Left renal cortex interstitium (tissue), 4 donors: Measurements from ENCODE around the gene CARD8. TPM values are rescaled to one million over a fixed set of nuclear protein-coding genes. Genes with fewer than 3 reads are reported as not detected.
"Not testable (repeated sequence)": the region's sequence is repeated elsewhere in the genome, so short reads cannot be mapped to it uniquely, and the experiment has no call there.

Experiments used
- DNase-seq, 4 donors: peaks; one replicate each; pipeline ENCODE4 v3.0.0-alpha.2; 2013; ENCODE audit warnings: low read depth in 4 of 4, low spot score in 2 of 4, missing footprints in 1 of 4
- polyA plus RNA-seq, 4 donors: library from polyadenylated mRNA; unstranded; fragments of 120-200 nt; gene quantifications; one replicate each; pipeline ENCODE4 v1.2.1, GENCODE V29; 2013; ENCODE audit not compliant: insufficient read length in 4 of 4

CARD8 gene, protein sequence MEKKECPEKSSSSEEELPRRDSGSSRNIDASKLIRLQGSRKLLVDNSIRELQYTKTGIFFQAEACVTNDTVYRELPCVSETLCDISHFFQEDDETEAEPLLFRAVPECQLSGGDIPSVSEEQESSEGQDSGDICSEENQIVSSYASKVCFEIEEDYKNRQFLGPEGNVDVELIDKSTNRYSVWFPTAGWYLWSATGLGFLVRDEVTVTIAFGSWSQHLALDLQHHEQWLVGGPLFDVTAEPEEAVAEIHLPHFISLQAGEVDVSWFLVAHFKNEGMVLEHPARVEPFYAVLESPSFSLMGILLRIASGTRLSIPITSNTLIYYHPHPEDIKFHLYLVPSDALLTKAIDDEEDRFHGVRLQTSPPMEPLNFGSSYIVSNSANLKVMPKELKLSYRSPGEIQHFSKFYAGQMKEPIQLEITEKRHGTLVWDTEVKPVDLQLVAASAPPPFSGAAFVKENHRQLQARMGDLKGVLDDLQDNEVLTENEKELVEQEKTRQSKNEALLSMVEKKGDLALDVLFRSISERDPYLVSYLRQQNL
- 10 to 100 TPM; 45.5 to 71.5 (median 56.2) TPM for polyA plus RNA-seq

DNA sequence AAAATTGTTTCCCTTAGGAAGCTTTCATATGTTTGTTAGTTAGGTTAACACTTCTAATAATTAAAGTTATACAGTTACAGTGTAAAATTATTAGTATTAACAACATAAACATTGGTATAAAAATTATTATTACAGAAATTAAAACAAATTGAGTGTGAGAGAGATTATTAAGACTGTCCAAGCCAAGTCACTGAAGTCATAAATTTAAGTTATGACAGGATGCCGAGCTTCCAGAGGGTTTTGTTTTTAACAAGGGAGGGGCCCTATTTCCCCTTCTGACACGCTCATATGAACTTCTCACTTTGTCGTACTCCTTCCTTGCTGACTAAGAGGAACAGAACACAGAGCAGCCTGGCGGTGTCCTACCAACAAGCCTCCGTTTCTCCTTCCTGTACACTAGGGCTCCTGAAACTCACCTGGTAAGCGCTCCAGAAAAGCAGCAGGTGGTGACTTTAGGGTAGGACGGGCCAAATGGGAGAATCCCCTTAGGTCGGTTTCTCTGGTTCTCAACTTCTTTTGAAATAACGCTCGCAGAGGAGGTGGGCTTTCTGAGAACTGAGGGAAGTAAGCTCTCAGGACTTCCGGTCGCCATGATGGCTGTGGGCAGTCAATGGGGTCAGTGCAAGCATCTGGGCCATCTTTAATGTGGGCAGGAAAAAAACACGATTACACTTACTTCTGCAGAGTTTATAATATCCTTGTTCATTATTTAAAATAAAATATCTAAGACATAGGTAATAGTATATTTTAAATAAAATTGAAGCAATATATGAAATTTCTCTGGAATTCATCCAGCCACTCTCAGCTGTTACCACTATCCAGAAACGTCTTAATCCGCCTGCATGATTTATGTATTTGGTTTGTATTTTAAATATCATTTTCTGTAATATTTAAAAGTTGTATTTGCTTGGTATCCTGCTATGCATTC, at the start of gene CARD8:
Gene CARD8, minus strand, starts transcription at position 537 of the 928 bp plus-strand sequence. CDS start 14,892 bp downstream, outside the sequence.
- peak; percentile 79 to 97 (median 86) for DNase-seq

DNA sequence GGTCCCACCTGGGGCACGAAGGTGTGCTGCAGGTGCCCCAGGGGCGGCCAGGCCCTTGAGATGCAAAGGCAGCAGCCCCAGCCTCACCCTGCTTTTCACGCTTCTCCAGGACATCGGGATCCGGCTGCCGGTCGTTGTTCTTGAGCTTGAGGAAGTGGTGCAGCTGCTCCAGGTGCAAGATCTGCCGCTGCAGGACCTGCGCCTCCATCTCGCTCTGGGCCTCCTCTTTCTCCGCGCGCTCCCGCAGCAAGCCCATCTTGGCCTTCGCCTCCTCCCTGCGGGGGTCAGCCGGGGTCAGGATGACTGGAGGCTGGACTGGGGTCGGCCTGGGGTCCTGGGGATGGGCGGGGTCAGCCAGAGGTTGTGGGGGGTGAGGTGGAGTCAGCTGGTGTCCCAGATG, 48.2 kb upstream of the CARD8 start:
- DNase-seq = no peak

DNA sequence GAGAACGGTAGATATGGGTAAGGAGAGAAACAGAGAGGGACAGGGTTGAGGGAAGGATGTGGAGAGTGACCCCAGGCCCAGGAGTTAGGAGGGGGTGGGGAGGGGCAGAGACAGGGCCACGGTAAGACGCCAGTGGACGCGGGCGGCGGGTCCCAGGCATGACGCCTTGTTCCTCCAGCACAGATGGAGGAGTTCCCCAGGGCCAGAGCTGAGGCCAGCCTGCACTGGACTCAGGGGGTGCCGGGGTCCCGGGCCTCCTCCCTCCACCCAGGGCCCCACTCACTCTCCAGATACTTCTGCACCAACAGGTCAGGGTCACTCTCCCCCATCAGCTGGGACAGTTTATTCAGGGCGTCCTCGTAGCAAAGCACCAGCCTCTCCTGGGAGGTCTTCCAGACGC, 47.7 kb upstream of the CARD8 start:
- DNase-seq = no peak

DNA sequence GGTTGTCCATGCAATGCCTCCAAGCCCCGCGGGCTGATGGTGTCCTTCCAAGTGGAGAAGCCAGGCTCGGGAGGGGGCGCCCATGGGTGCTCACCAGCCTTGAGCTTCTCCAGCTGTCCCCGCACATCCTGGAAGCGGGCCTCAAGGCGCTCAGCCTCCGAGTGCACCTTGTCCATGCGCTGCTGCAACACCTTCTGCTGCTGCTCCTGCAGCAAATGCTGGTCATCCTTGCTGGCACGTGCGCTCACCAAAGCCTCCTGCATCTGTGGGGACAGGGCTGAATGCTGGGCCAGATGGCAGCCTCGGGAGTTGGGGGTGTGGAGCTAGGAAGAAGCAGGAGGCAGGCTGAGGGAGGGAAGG, 46.9 kb upstream of the CARD8 start:
- no peak for DNase-seq

DNA sequence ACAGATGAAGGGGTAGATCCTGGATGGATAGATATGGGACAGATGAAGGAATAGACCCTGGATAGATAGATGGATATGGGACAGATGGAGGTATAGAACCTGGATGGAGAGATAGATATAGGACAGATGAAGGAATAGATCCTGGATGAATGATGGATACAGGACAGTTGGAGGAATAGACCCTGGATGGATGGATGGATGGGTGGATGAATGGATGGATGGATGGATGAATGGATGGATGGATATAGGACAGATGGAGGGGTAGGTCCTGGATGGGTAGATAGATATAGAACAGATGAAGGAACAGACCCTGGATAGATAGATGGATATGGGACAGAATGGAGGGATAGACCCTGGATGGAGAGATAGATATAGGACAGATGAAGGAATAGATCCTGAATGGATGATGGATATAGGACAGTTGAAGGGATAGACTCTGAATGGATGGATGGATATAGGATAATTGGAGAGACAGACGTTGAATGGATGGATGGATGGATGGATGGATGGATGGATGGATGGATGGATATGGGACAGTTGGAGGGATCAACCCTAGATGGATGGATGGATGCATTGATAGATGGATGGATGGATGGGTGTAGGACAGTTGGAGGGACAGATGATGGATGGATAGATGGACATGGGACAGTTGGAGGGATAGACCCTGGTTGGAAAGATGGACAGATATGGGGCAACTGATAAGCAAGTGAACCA, 46.3 kb upstream of the CARD8 start:
- DNase-seq = no peak

DNA sequence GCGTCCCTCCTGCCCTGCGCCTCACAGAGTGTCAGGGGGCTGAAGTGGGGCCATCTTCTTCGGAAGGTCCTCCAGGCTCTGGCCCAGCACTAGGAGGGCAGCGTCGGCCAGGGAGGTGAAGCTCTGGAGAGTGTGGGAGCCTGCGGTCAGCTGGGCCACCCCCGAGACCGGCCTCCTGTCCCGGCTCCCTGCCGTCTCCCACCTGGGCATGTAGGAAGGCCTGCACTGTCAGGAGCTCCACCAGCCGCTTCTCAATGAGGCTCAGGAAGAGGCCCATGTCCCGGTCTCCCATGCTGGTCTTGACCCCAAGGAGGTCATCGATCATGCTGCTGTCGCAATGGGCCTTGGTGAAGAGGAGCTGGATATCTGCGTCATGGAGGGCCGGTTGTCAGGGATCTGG, 42.3 kb upstream of the CARD8 start:
- DNase-seq = no peak

DNA sequence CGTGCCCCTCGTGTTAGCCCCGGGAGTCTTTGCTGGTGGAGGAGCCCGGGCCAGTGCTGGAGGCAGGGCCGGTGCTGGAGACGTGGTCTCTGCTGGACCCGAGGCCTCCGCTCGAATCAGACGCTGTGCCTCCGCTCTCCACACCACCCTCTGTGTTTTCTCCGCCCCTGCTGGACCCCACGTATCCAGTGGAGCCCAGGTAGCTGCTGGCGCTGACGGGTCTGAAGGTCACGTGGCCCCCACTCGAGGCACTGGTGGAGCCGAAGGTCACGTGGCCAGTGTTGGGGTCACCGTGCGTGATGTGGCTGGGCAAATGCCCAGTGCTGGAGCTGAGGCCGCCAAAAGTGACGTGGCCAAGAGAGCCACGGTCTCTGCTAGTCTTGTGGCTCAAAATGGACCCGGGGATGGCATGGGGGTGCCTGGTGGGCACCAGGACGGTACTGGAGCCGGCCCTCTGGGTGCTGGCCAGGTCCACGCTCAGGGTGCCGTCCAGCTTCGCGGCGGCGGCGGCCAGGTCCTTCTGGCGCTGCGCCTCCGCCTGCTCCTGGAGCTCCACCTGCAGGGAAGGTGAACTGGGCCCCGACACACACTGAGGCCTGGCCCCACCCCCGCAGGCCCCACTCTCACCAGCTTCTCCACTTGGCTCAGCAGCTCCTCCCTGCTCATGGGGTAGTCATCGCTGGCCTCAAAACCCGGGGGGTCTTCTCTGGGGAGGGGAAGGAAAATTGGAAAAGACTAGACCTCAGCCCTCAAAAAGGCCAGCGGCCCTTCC, 41.4 kb upstream of the CARD8 start:
- no peak for DNase-seq

DNA sequence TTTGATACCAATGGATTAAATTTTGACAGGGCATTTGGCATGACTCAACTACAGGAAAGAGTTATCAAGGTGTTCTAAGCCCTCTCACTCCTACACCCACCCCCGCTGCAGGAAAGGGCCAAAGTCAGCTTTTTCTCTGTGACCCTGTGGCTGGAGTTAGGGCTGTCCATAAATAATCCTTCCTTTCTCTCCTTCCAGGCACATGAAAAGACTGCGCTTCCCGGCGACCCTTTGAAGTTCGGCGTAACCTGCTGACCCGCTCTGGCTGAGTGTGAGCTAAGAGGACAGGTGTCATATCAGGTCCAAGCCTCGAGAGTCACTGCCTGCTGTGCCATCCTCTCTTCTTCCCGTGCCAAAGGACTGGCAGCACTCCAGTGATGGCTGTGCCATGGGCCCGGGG, 39.7 kb upstream of the CARD8 start:
- no peak for DNase-seq

DNA sequence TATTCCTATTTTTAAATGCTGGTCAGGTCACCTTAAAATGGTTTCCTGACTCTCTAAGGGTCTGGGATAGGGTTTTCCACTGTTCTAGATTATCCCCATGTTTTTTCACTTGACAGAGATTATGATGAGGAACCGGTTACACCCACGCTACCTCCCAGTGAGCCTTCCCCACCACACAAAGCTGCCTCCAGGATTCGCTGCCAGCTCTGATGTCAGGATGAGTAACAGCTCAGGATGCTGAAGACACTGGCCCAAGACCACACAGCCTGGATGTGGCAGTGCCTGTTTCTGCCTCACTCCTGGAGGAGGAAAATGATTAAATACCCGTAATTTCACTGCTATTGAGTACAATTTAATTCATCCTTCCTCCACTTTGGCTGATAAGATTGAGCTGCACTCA, 37.1 kb upstream of the CARD8 start:
- no peak for DNase-seq

DNA sequence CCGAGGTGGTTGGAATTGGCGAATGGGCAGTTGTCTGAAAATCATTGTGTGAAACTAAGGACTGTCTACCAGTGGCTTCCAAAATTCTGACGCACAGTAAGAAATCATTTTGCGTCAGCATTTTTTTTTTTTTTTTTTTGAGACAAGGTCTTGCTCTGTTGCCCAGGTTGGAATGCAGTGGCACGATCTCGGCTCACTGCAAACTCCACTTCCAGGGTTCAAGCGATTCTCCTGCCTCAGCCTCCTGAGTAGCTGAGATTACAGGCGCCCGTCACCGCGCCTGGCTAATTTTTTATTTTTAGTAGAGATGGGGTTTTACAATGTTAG, 35.7 kb upstream of the CARD8 start:
- DNase-seq = not testable (repeated sequence)

DNA sequence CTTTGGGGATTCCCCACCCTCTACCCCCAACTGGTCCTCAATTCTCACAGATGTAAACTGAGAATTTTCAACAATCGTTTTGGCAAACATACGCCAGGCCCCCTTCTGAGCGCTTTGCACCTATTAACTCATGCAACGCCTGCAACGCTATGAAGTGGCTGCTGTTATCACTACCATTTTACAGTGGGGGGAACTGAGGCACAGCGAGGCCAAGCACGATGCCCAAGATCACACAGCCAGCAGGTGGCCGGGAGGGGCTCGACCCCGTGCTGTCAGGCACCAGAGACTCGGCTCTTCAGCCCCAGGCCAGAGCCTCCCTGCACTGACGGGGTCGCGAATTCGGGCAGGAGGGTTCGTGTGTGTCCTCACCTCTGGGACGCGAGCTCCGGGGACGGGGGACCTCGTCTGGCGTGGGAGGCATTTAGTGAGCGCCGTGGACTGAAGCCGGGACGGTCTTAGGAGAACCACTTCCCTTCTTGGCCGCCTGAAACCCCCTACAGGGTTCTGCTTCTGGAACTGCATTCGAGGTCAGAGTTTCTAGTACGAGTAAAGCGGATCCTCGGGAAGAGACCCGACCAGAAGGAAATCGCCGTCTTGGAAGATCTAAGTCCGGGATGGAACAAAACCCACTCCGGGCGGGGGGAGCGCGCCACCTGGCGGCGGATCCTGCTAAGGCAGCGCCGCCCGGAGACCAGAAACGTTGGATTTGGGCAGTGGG, 35.2 kb upstream of the CARD8 start:
- peak in 2 of 4 donors; percentile 64 to 71 for DNase-seq

DNA sequence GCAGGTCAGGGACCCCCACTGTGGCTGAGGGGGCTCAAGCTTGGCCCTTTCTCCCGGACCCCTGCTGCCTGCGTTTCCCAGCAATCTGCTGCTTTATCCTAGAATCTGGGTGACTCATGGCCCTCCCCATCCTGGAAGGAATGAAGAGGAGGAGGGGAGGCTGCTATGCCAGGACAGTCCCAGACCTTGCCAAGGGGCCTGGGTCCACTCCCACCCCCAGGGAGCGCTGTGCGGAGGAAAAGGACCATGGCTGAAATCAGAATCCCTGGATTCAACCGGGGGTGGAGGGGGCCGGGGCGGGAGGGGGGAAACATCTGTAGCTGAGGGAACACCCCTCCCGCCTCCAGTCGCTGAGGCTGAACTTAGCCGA, 34.7 kb upstream of the CARD8 start:
- DNase-seq = no peak

DNA sequence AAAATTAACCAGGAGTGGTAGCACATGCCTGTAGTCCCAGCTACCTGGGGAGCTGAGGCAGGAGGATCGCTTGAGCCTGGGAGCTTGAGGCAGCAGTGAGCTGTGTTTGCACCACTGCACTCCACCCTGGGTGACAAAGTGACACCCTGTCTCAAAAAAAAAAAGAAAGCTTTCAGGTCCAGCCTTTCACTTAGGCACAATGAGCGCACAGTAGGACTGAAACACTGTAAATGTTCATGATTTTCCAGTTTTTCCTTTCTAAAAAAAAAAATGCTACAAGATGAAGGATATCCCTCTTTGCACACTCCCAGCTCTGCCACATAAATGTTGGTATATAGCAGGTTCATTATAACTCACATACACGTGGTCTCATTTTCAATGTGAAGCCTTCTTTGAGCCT, 32.0 kb upstream of the CARD8 start:
- no peak for DNase-seq

DNA sequence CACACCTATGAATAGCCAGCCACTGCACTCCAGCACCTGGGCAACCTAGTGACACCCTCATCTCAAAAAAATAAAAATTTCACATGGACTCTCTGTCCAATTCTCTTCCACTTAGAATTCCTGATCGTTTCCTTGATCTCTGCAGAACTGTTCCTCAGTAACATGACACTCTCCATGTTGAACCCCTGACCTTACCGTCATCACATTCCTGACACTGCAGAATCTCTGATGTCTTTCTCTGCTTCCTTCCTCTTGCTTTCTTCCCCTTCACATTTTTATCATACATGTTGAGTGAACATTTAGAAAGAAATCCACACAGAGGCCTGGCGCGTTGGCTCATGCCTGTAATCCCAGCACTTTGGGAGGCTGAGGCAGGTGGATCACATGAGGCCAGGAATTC, 29.2 kb upstream of the CARD8 start:
- DNase-seq = no peak

DNA sequence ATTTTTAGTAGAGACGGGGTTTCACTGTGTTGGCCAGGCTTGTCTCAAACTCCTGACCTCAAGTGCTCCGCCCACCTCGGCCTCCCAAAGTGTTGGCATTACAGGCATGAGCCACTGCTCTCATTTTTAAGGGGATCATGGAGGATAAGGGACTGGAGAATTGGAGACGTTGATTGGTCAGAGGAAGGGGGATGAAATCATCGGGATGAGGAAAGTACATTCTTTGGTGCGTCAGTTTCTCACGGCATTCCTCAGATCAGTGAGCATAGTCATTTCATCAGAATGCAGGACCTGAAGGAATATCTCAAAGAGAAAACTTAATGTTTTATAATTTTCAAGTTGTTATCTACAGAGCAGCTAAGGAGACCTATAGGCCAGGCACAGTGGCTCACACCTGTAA, 28.2 kb upstream of the CARD8 start:
- DNase-seq = no peak

DNA sequence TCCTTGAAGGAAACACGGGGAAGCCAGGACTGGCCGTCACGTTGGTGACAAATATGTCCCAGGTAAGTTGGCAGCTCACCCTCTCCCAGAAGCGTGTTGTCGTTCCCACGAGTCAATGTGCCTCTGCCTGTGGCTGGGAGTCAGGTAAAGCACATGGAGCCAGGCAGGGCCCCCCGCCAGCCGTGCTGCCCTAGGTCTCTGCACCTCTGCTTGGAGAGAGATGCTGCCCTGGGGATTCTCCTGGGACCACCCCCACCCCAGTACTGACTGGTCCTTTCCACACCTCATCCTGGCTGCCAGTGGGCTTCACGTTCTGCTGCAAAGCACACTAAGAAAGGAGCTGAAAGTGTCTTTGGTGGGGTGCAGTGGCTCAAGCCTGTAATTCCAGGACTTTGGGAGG, 24.0 kb upstream of the CARD8 start:
- DNase-seq = no peak

DNA sequence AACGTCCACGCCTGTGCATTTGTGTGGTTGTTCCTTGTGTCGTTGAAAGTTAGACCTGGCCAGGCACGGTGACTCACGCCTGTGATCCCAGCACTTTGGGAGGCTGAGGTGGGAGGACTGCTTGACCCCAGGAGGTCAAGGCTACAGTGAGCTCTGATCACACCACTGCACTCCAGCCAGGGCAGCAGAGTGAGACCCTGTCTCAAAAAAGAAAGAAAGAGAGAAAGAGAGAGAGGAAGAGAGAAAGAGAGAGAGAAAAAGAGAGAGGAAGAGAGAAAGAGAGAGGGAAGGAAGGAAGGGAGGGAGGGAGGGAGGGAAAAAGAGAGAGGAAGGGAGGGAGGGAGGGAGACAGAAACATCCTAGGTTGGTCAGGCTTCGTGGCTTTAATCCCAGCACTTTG, 19.2 kb upstream of the CARD8 start:
- no peak for DNase-seq

DNA sequence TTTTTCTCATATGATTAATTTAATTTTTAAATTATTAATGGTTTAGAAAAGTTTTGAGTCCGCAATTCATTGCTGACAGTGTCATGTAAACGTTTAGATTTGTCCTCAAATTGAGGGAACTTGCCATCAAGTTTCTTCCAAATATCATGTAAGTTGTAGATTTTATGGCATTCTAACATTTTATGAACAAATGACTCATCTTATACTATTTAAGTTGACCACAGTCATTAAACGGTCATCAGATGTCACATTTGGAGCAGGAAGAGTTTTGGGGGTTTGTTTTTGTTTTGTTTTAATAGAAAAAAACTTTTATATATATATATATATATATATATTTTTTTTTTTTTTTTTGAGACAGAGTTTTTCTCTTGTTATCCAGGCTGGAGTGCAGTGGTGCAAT, 18.5 kb upstream of the CARD8 start:
- no peak for DNase-seq

DNA sequence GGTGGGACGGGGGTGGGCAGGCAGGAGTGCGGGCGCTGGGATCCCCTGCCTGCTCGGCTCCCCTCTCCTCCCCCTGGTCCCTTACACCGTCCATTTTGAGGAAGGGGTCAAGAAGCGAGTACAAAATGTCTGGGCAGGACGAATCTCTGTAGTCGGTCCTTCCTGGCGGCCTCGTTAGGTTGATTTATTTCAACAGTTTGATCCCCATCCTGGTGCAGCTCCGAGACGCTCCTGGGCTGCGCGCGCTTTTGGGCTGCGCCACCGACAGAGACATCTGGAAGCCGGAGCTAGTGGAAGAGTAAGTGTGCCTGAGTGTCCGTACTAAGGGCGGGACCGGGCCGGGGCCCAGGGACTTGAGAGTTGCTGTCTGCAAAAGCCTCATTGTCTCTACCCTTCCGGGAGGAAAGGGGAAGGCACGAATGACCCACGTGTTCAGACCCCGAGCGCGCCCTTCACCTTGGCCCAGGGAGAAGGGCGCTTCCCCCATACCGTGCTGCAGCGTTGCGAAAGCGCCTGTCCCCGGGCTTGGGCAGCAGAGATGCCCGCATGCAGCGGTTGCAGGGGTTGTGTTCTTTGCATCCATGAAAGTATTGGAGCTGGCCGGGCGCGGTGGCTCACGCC, 15.9 kb upstream of the CARD8 start:
- peak in 2 of 4 donors; percentile 46 to 56 for DNase-seq
